Measurements from ENCODE around the gene BRD1.

- TF ChIP-seq CTCF (IDR thresholded peaks at IDR 0.05) (no peak), POLR2A (IDR thresholded peaks at IDR 0.05) (no peak), POLR2AphosphoS5 (IDR thresholded peaks at IDR 0.05; ENCODE audit: insufficient read depth in 1 of 2, low read depth in 1 of 2) (no peak)
Measured at GRCh38 chr22:49735411-49735900, 92.2 kb downstream of the BRD1 start.
